HepG2 (cell line): ENCODE measurements around the gene ZMIZ1. TPM values are rescaled to one million over a fixed set of nuclear protein-coding genes. Genes with fewer than 3 reads are reported as not detected.

Experiments used
- ATAC-seq: fragments of 200-7000 bp; cut with Tn5 transposase; 3 replicates; pipeline ENCODE4 v1.9.1; 2020; ENCODE audit warnings: mild to moderate bottlenecking, moderate library complexity
- BruUV-seq: library from RNA; stranded (reverse); fragments of 400-500 nt; replicated peaks from 2 replicates; lab custom pipeline; 2021; lab: Mats Ljungman, UMichigan
- CTCF ChIA-PET: fragments of 300-600 bp; formaldehyde crosslinking; extraction: SDS; loops from one replicate; lab custom pipeline; 2021; ENCODE audit warnings: low total read pairs, inconsistent platforms, low intra/inter-chr PET ratio; lab: Yijun Ruan, JAX
- POLR2A ChIA-PET: fragments of 350-600 bp; sonication (Branson Sonifier 250); formaldehyde crosslinking; loops from one replicate; lab custom pipeline; 2020; ENCODE audit warnings: antibody characterized with exemption, inconsistent platforms; lab: Yijun Ruan, JAX
- DNase-seq: peaks from one replicate; pipeline ENCODE4 v3.0.0-alpha.2; 2015; ENCODE audit warnings: low spot score
- FAIRE-seq: peaks from 3 replicates; lab custom pipeline; 2011; peaks lifted over from hg19 to GRCh38; lab: Jason Lieb, UNC
- H2AFZ ChIP-seq: one replicate; pipeline ENCODE4 v1.6.1; 2011; ENCODE audit warnings: low read length, inconsistent platforms
- H3K27ac ChIP-seq: fragments of 300-600 bp; 3 replicates; pipeline ENCODE4 v1.8.0; 2011; ENCODE audit warnings: mixed run types, mild to moderate bottlenecking, mixed read lengths, low read length, inconsistent platforms; ENCODE audit not compliant: insufficient read depth; ENCODE audit errors: extremely low read length
- H3K27me3 ChIP-seq, 2 experiments: fragments of 200-600 bp in 1 of 2; 2 replicates in 1 of 2; 3 replicates in 1 of 2; pipeline versions ENCODE4 v1.6.0 to v1.8.0; 2011; ENCODE audit warnings: low read length in 2 of 2, mild to moderate bottlenecking in 2 of 2, moderate library complexity in 2 of 2, inconsistent platforms in 1 of 2; ENCODE audit not compliant: insufficient read depth in 2 of 2, control insufficient read depth in 1 of 2
- H3K36me3 ChIP-seq, 2 experiments: fragments of 200-600 bp in 1 of 2; replicated peaks in 1 of 2; 2 replicates in 1 of 2; 3 replicates in 1 of 2; pipeline versions ENCODE4 v1.5.1 to v1.8.0; 2011; ENCODE audit warnings: low read length in 2 of 2, inconsistent platforms in 1 of 2; ENCODE audit not compliant: insufficient read depth in 2 of 2, control insufficient read depth in 1 of 2
- H3K4me1 ChIP-seq: 2 replicates; pipeline ENCODE4 v1.5.1; 2012; ENCODE audit warnings: low read length, inconsistent platforms; ENCODE audit not compliant: insufficient read depth
- H3K4me2 ChIP-seq: 2 replicates; pipeline ENCODE4 v1.6.0; 2011; ENCODE audit warnings: low read depth, low read length, inconsistent platforms
- H3K4me3 ChIP-seq, 3 experiments: fragments of 200-600 bp in 1 of 3; sonication (generic), shearing (Covaris generic) in 1 of 3; replicated peaks in 1 of 3; 2 replicates each; pipeline ENCODE4 v1.5.1; 2011 to 2016; ENCODE audit warnings: low read length in 3 of 3, inconsistent platforms in 2 of 3, low read depth in 2 of 3, mild to moderate bottlenecking in 2 of 3, control low read depth in 1 of 3, mixed read lengths in 1 of 3; ENCODE audit not compliant: insufficient read depth in 1 of 3
- H3K79me2 ChIP-seq: one replicate; pipeline ENCODE4 v1.6.1; 2011; ENCODE audit warnings: low read length, inconsistent platforms; ENCODE audit not compliant: insufficient read depth
- H3K9ac ChIP-seq: 2 replicates; pipeline ENCODE4 v1.6.0; 2011; ENCODE audit warnings: mild to moderate bottlenecking, low read depth, low read length, inconsistent platforms; ENCODE audit not compliant: insufficient read depth
- H3K9me3 ChIP-seq: 2 replicates; pipeline ENCODE4 v1.5.1; 2012; ENCODE audit warnings: mild to moderate bottlenecking, low read length
- H4K20me1 ChIP-seq: 2 replicates; pipeline ENCODE4 v1.6.0; 2011; ENCODE audit warnings: inconsistent platforms, mild to moderate bottlenecking, low read length, moderate library complexity; ENCODE audit not compliant: insufficient read depth
- AHDC1 ChIP-seq: sonication (generic); formaldehyde crosslinking; IDR thresholded peaks from 2 replicates; pipeline ENCODE4 v1.5.1; 2020; ENCODE audit warnings: mild to moderate bottlenecking, missing genetic modification reagents, borderline replicate concordance
- ATF7 ChIP-seq, 2 experiments: fragments of 450-650 bp in 1 of 2; sonication (generic) in 1 of 2; formaldehyde crosslinking in 1 of 2; IDR thresholded peaks; 2 replicates each; pipeline versions ENCODE4 v1.4.0 to v1.6.1; 2016 to 2020; ENCODE audit warnings: antibody characterized with exemption in 1 of 2, mild to moderate bottlenecking in 1 of 2, missing genetic modification reagents in 1 of 2
- MEIS1 ChIP-seq: sonication (generic); formaldehyde crosslinking; IDR thresholded peaks from 2 replicates; pipeline ENCODE4 v1.9.0; 2021; ENCODE audit warnings: mild to moderate bottlenecking, missing genetic modification reagents, moderate library complexity, borderline replicate concordance
- MXI1 ChIP-seq: IDR thresholded peaks from 3 replicates; pipeline ENCODE4 v1.6.1; 2012; ENCODE audit warnings: low read depth, low read length, inconsistent platforms, borderline replicate concordance
- NFRKB ChIP-seq: fragments of 450-650 bp; IDR thresholded peaks from 2 replicates; pipeline ENCODE4 v1.6.1; 2017
- NPAS2 ChIP-seq: sonication (generic); formaldehyde crosslinking; IDR thresholded peaks from 2 replicates; pipeline ENCODE4 v1.8.0; 2022; ENCODE audit warnings: mild to moderate bottlenecking, missing genetic modification reagents, borderline replicate concordance
- POLR2A ChIP-seq, 2 experiments: IDR thresholded peaks; 2 replicates each; pipeline ENCODE4 v1.6.1; 2011; ENCODE audit warnings: low read depth in 2 of 2, low read length in 2 of 2, mild to moderate bottlenecking in 1 of 2, moderate library complexity in 1 of 2; ENCODE audit not compliant: insufficient read depth in 1 of 2
- TOE1 ChIP-seq: sonication (generic); formaldehyde crosslinking; IDR thresholded peaks from 2 replicates; pipeline ENCODE4 v1.4.0; 2020; ENCODE audit warnings: mild to moderate bottlenecking, missing genetic modification reagents
- ZFP36 ChIP-seq: fragments of 150-350 bp; IDR thresholded peaks from 2 replicates; pipeline ENCODE4 v1.6.1; 2018; ENCODE audit warnings: borderline replicate concordance, low read length, low read depth; ENCODE audit not compliant: partially characterized antibody
- ZKSCAN1 ChIP-seq: fragments of 150-350 bp; IDR thresholded peaks from 2 replicates; pipeline ENCODE4 v1.6.1; 2014; ENCODE audit warnings: low read length
- ZNF280B ChIP-seq: sonication (generic); formaldehyde crosslinking; IDR thresholded peaks from 2 replicates; pipeline ENCODE4 v1.5.0; 2020; ENCODE audit warnings: missing genetic modification reagents, mild to moderate bottlenecking, borderline replicate concordance
- ZNF510 ChIP-seq: sonication (generic); formaldehyde crosslinking; IDR thresholded peaks from 2 replicates; pipeline ENCODE4 v1.4.0; 2020; ENCODE audit warnings: low read depth, mild to moderate bottlenecking, missing genetic modification reagents
- WGBS: methylation state at CpG from one replicate; pipeline ENCODE4 v1.1.6; 2017; ENCODE audit warnings: low lambda C conversion rate; 5-methylcytosine and 5-hydroxymethylcytosine counted together
- in situ Hi-C: cut with HindIII; loops from 2 replicates; pipeline ENCODE4 v1.10.0; 2017; ENCODE audit warnings: low pct_unique_long_range_greater_than_20kb; ENCODE audit not compliant: extremely low pct_ligation_motif_present
- intact Hi-C: fragments of 100-400 bp; cut with micrococcal nuclease; formaldehyde crosslinking; loops from one replicate; pipeline ENCODE4 v1.10.0; 2022; ENCODE audit not compliant: unreplicated experiment
- polyA plus RNA-seq, 8 experiments: library from polyadenylated mRNA; depleted of rRNA in 3 of 8; stranded (reverse) in 7 of 8; unstranded in 1 of 8; fragments of >200 nt; fragmentation: Illumina TruSeq in 4 of 8; extraction: Trizol in 4 of 8; gene quantifications; 2 replicates each; pipeline versions ENCODE4 v1.2.1 to v1.2.3, GENCODE V29; 2011 to 2016; ENCODE audit warnings: low read depth in 4 of 8, missing spikeins in 1 of 8, mixed read lengths in 1 of 8; ENCODE audit not compliant: insufficient read depth in 1 of 8
- total RNA-seq, 5 experiments: library from RNA; depleted of rRNA; stranded (reverse); fragments of >200 nt; fragmentation: Illumina TruSeq; extraction: Trizol; gene quantifications; 2 replicates each; pipeline ENCODE4 v1.2.3, GENCODE V29; 2016; ENCODE audit warnings: low read depth in 1 of 5

The ZMIZ1 gene
- total and polyA plus RNA-seq, 2 of the 13 experiments (the other 11 are each of a cell fraction or from before 2014, with no cell fraction given), result 5.3 to 10.2 TPM

GRCh38 chr10:79353726-79354125, 285.0 kb downstream of the ZMIZ1 start:
- Histone ChIP-seq H3K36me3 (peaks cover 37 to 77% of the 10 kb centered on the region in 2 experiments), H3K27me3 (no peaks in the 10 kb centered on the region), H3K9me3 (no peaks in the 10 kb centered on the region), H3K9ac (no peak overlapping the region), H3K4me1 (peaks cover 66% of the 10 kb centered on the region), H3K79me2 (peaks cover 22% of the 10 kb centered on the region), H4K20me1 (peaks cover 49% of the 10 kb centered on the region), H3K4me2 (no peak overlapping the region), H3K27ac (no peak overlapping the region), H3K4me3 (no peak overlapping the region), H2AFZ (no peak overlapping the region)
- WGBS, result 96% methylated on average over 11 of the region's 11 CpGs
- ChIA-PET POLR2A (interaction anchor here (2.9 kb wide), 1 partner anchor 18 kb away, joined by 9 read pairs; no protein-coding TSS in a partner anchor), CTCF (no interaction called here)
- BruUV-seq, result no TSS peak
- ATAC-seq (no peak), DNase-seq (no peak), FAIRE-seq (no peak)
- TF ChIP-seq ZFP36, result no peak
- TF ChIP-seq ATF7 (IDR thresholded peaks at IDR 0.05), result peak; percentile 42; the same call in 1 of the 2 replicates
- TF ChIP-seq ATF7 (CRISPR knock-in tag; IDR thresholded peaks at IDR 0.05), result no peak
- 0 out of 4 replicates have a peak, but pooled peaks of 1 of the 2 experiments have one; percentile 24 for TF ChIP-seq POLR2A (IDR thresholded peaks at IDR 0.05; ENCODE audit: insufficient read depth in 1 of 2, low read depth in 2 of 2, low read length in 2 of 2)
- intact Hi-C loops, result no loop called here
- in situ Hi-C loops, result no loop called here

GRCh38 chr10:79354141-79354540, 285.4 kb downstream of the ZMIZ1 start:
- WGBS, result 77% methylated on average over 3 of the region's 3 CpGs
- Histone ChIP-seq H3K4me1 (peaks cover 66% of the 10 kb centered on the region), H3K36me3 (peaks cover 35 to 72% of the 10 kb centered on the region in 2 experiments), H3K4me3 (no peak overlapping the region), H3K9ac (no peak overlapping the region), H3K27me3 (no peaks in the 10 kb centered on the region), H3K9me3 (no peaks in the 10 kb centered on the region), H4K20me1 (peaks cover 44% of the 10 kb centered on the region), H3K79me2 (peaks cover 18% of the 10 kb centered on the region), H2AFZ (no peak overlapping the region), H3K27ac (no peak overlapping the region), H3K4me2 (no peak overlapping the region)
- in situ Hi-C loops, result no loop called here
- BruUV-seq, result TSS peak; percentile 4
- FAIRE-seq, result no peak
- intact Hi-C loops, result no loop called here
- no peak for ATAC-seq
- ChIA-PET CTCF (no interaction called here), POLR2A (interaction anchor here (2.9 kb wide), 1 partner anchor 18 kb away, joined by 9 read pairs; no protein-coding TSS in a partner anchor)
- DNase-seq, result no peak
- TF ChIP-seq ZNF280B (no peak), MXI1 (no peak), ZKSCAN1 (no peak), NFRKB (no peak), MEIS1 (CRISPR knock-in tag) (no peak), NPAS2 (no peak), ZNF510 (no peak), TOE1 (CRISPR knock-in tag) (no peak), AHDC1 (CRISPR knock-in tag) (no peak)
